Mammary epithelial cell (primary cell): ENCODE data around the gene TASP1.

Experiments used
- CTCF ChIP-seq, 2 donors: IDR thresholded peaks in 1 of 2; conservative IDR thresholded peaks in 1 of 2; 2 replicates each; pipeline ENCODE4 v1.5.1; 2011 to 2012; ENCODE audit warnings: inconsistent platforms in 2 of 2, low read length in 2 of 2, mild to moderate bottlenecking in 2 of 2, control low read depth in 1 of 2, low read depth in 1 of 2; ENCODE audit not compliant: insufficient read depth in 1 of 2; ENCODE audit errors: extremely low read depth in 1 of 2
- EZH2 ChIP-seq: IDR thresholded peaks from 2 replicates; pipeline ENCODE4 v1.6.1; 2012; ENCODE audit warnings: low read length, inconsistent platforms, borderline replicate concordance

- TF ChIP-seq CTCF (conservative IDR thresholded peaks at IDR 0.05 in 1 of 2, IDR thresholded peaks at IDR 0.05 in 1 of 2; ENCODE audit: extremely low read depth in 1 of 2, insufficient read depth in 1 of 2, low read depth in 1 of 2, low read length in 2 of 2), result no peak
- no peak for TF ChIP-seq EZH2
These were observed 120.9 kb downstream of the TASP1 start for GRCh38 chr20:13517831-13518230.
